Psoas muscle (tissue), 8 donors: ENCODE data around the gene ANGEL2. TPM values are rescaled to one million over a fixed set of nuclear protein-coding genes. Genes with fewer than 3 reads are reported as not detected.
"Not testable (repeated sequence)": the region's sequence is repeated elsewhere in the genome, so short reads cannot be mapped to it uniquely, and the experiment has no call there.

Source experiments
- ATAC-seq, 4 donors: fragments of 200-7000 bp; cut with Tn5 transposase; one replicate each; pipeline ENCODE4 v1.9.1; 2020; ENCODE audit warnings: moderate library complexity in 3 of 4, mild to moderate bottlenecking in 2 of 4
- DNase-seq, 2 donors: peaks; one replicate each; pipeline ENCODE4 v3.0.0-alpha.2; 2020
- H3K27ac ChIP-seq: fragments of 200-600 bp; one replicate; pipeline ENCODE4 v1.8.0; 2022
- H3K27me3 ChIP-seq, 3 donors: fragments of 200-600 bp in 1 of 3; one replicate each; pipeline versions ENCODE4 v1.6.1 to v1.8.0; 2013 to 2022; ENCODE audit warnings: low read length in 2 of 3, mild to moderate bottlenecking in 2 of 3, moderate library complexity in 1 of 3; ENCODE audit not compliant: insufficient read depth in 3 of 3
- H3K36me3 ChIP-seq, 2 donors: fragments of 200-600 bp in 1 of 2; one replicate each; pipeline versions ENCODE4 v1.6.1 to v1.8.0; 2013 to 2022; ENCODE audit warnings: low read depth in 1 of 2, mild to moderate bottlenecking in 1 of 2, moderate library complexity in 1 of 2; ENCODE audit not compliant: insufficient read depth in 1 of 2
- H3K4me1 ChIP-seq: fragments of 200-600 bp; one replicate; pipeline ENCODE4 v1.8.0; 2022
- H3K4me3 ChIP-seq: fragments of 200-600 bp; one replicate; pipeline ENCODE4 v1.8.0; 2022; ENCODE audit warnings: mild to moderate bottlenecking
- H3K9me3 ChIP-seq: fragments of 200-600 bp; one replicate; pipeline ENCODE4 v1.8.0; 2022
- WGBS, 3 donors: extraction: QIAGEN DNeasy Blood & Tissue Kit; methylation state at CpG; one replicate each; pipeline versions ENCODE4 v1.1.6 to v1.1.7; 2013; 5-methylcytosine and 5-hydroxymethylcytosine counted together
- intact Hi-C, 2 donors: fragments of 100-400 bp; cut with DNase I; formaldehyde crosslinking; loops; one replicate each; pipeline versions ENCODE4 v1.11.0 to v1.14.2; 2022
- polyA plus RNA-seq, 3 donors: library from polyadenylated mRNA; stranded (reverse); fragments of 200-250 nt; gene quantifications; one replicate each; pipeline ENCODE4 v1.2.3, GENCODE V29; 2013
- total RNA-seq, 4 donors: library from RNA; stranded (reverse); fragmentation: NEBNext Ultra II Directional in 2 of 4; extraction: Animal tissue kit (Norgen Biotek cat#: 25700) in 2 of 4; gene quantifications; one replicate each; pipeline versions ENCODE4 v1.2.1 to v1.2.4, GENCODE V29; 2021 to 2023
- TF ChIP-seq, protein P1 (sequence below): fragments of 200-600 bp; IDR thresholded peaks from one replicate; pipeline ENCODE4 v1.8.0; 2022; ENCODE audit warnings: antibody characterized with exemption
- donor health status: healthy with polysubstance abuse.
- donor health status: DM: no; HTN: no; CAD: no; lungs with moderate emphysema.
- donor health status: Bipolar disorder and iron deficiency.
- donor health status: healthy.
- donor health status: DM: yes; HTN: yes; CAD: no.
- donor health status: DM: no; HTN: no; CAD: no.
- donor health status: DM: no; HTN: no; CAD: no.
- donor health status: DM: yes; HTN: yes; CAD: no.

ANGEL2 gene
- total and polyA plus RNA-seq, 7 donors = 7.3 to 24.9 (median 18.2) TPM

- H3K27ac ChIP-seq = no peak overlapping the region
- intact Hi-C loops = no loop called here
- no peaks in the 10 kb centered on the region for H3K4me1 ChIP-seq
- WGBS, 3 donors = 73 to 83% (median 80%) methylated on average over 1 of the region's 1 CpG
- H3K27me3 ChIP-seq = peaks cover 2 to 17% (median 7%) of the 10 kb centered on the region in 3 donors
- TF ChIP-seq, protein P1, sequence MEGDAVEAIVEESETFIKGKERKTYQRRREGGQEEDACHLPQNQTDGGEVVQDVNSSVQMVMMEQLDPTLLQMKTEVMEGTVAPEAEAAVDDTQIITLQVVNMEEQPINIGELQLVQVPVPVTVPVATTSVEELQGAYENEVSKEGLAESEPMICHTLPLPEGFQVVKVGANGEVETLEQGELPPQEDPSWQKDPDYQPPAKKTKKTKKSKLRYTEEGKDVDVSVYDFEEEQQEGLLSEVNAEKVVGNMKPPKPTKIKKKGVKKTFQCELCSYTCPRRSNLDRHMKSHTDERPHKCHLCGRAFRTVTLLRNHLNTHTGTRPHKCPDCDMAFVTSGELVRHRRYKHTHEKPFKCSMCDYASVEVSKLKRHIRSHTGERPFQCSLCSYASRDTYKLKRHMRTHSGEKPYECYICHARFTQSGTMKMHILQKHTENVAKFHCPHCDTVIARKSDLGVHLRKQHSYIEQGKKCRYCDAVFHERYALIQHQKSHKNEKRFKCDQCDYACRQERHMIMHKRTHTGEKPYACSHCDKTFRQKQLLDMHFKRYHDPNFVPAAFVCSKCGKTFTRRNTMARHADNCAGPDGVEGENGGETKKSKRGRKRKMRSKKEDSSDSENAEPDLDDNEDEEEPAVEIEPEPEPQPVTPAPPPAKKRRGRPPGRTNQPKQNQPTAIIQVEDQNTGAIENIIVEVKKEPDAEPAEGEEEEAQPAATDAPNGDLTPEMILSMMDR = no peak
- ATAC-seq = no peak
- DNase-seq = no peak
- no peak overlapping the region for H3K4me3 ChIP-seq
- no peaks in the 10 kb centered on the region for H3K36me3 ChIP-seq
- H3K9me3 ChIP-seq = no peaks in the 10 kb centered on the region
These were observed 25.8 kb upstream of the ANGEL2 start for GRCh38 chr1:213041443-213041842.

- peaks cover 0 to 15% (median 0%) of the 10 kb centered on the region in 3 donors for H3K27me3 ChIP-seq
- TF ChIP-seq, protein P1 = no peak
- ATAC-seq = no peak
- intact Hi-C loops = no loop called here
- H3K36me3 ChIP-seq = no peaks in the 10 kb centered on the region
- 61 to 74% (median 61%) methylated on average over 2 of the region's 2 CpGs for WGBS, 3 donors
- H3K27ac ChIP-seq = no peak overlapping the region
- no peaks in the 10 kb centered on the region for H3K4me1 ChIP-seq
- no peak for DNase-seq
- no peak overlapping the region for H3K4me3 ChIP-seq
- H3K9me3 ChIP-seq = no peaks in the 10 kb centered on the region
These were observed 19.9 kb upstream of the ANGEL2 start for GRCh38 chr1:213035573-213035972.

- intact Hi-C loops = no loop called here
- TF ChIP-seq, protein P1 = no peak
- no peak for ATAC-seq
- H3K4me3 ChIP-seq = no peak overlapping the region
- peaks cover 0 to 15% (median 0%) of the 10 kb centered on the region in 3 donors for H3K27me3 ChIP-seq
- H3K27ac ChIP-seq = no peak overlapping the region
- WGBS, 3 donors = 91 to 93% (median 93%) methylated on average over 1 of the region's 1 CpG
- no peak for DNase-seq
- H3K36me3 ChIP-seq = no peaks in the 10 kb centered on the region
- H3K9me3 ChIP-seq = no peaks in the 10 kb centered on the region
- H3K4me1 ChIP-seq = no peaks in the 10 kb centered on the region
These were observed 19.0 kb upstream of the ANGEL2 start for GRCh38 chr1:213034713-213035112.

- ATAC-seq (no peak), DNase-seq (no peak)
- TF ChIP-seq, protein P1 = no peak
- intact Hi-C loops = no loop called here
- Histone ChIP-seq H3K27me3 (peaks cover 0 to 26% (median 0%) of the 10 kb centered on the region in 3 donors), H3K36me3 (no peaks in the 10 kb centered on the region), H3K4me3 (no peak overlapping the region), H3K9me3 (no peaks in the 10 kb centered on the region), H3K27ac (no peak overlapping the region), H3K4me1 (no peaks in the 10 kb centered on the region)
These were observed 17.0 kb upstream of the ANGEL2 start for GRCh38 chr1:213032651-213033050.

GRCh38 chr1:213027024-213027423 lies 11.4 kb upstream of the ANGEL2 start:
- WGBS, 3 donors = 38 to 49% (median 45%) methylated on average over 3 of the region's 3 CpGs
- H3K36me3 ChIP-seq, H3K4me1 ChIP-seq, ATAC-seq, DNase-seq, H3K27ac ChIP-seq, H3K9me3 ChIP-seq, H3K4me3 ChIP-seq, intact Hi-C loops: not testable (repeated sequence)
- peaks cover 0 to 32% (median 0%) of the 10 kb centered on the region in 3 donors for H3K27me3 ChIP-seq
